HCEC 1CT (cell line): ENCODE measurements around the gene TIE1.
"Not testable (repeated sequence)": the region's sequence is repeated elsewhere in the genome, so short reads cannot be mapped to it uniquely, and the experiment has no call there.

Source experiments
- DNase-seq: peaks from one replicate; pipeline ENCODE4 v3.0.0-alpha.2; 2017

The TIE1 gene

GRCh38 chr1:43363935-43364525, 63.2 kb downstream of the TIE1 start:
- no peak for DNase-seq

DNA sequence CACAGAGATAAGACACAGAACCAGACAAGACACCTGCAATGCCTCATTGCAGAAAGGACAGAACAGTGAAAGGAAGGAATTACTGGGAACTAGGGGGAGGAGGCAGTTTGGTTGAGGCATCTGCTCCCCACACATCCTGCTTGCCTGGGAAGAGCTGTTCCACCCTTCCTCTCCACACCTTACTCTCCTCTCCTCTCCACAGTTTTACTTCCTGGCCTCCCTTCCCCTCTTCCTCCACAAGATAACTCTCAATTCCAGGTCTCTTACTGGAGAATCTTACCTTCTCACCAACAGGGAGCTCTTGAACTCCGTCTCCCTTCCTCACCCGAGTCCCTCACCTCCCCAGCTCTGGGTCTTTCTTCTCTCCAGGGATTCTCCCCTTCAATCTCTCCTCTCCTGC, 64.9 kb downstream of the TIE1 start:
- no peak for DNase-seq

DNA sequence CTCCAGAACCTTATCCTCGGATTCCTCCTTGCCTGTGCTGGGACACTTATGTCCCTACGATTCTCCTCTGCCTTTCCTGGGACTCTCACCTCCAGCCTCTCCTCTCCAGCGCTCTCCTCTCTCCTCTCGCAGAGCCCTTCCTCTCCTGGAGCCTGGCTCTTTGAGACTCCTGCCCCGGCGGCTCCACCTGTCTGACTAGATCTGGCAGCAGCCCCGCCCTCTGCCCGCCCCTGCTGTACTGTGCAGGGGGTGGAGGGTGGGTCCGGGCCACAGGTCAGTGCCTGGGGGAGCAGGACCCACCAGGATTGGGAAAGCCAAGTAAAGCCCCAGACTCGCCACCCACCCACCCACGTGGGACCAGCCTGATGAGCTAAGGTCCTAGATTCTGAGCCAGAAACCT, 65.4 kb downstream of the TIE1 start:
- no peak for DNase-seq

- no peak for DNase-seq
These were observed 65.8 kb downstream of the TIE1 start for GRCh38 chr1:43366601-43367025.

- peak; percentile 14 for DNase-seq
These were observed 66.5 kb downstream of the TIE1 start for GRCh38 chr1:43367026-43367903.

GRCh38 chr1:43367904-43368645, 67.3 kb downstream of the TIE1 start, which contains the start of gene ELOVL1:
ELOVL1 (minus strand) TSS chr1:43368011; CDS start chr1:43365609, 2,402 bp downstream.
- peak; percentile 86 for DNase-seq

GRCh38 chr1:43368646-43369020, 67.9 kb downstream of the TIE1 start:
- no peak for DNase-seq

DNA sequence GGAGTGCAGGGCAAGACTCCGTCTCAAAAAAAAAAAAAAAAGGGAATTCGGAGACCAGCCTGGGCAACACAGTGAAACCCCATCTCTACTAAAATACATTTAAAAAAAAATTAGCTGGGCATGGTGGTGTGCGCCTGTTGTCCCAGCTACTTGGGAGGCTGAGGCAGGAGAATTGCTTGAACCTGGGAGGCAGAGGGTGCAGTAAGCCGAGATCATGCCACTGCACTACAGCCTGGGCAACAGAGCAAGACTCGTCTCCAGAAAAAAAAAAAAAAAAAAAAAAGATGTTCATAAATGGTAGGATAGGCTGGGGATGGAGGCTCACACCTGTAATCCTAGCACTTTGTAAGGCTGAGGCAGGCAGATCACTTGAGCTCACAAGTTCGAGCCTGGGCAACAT, 69.0 kb downstream of the TIE1 start:
- not testable (repeated sequence) for DNase-seq

- no peak for DNase-seq
These were observed 69.8 kb downstream of the TIE1 start for GRCh38 chr1:43370564-43370963.

DNA sequence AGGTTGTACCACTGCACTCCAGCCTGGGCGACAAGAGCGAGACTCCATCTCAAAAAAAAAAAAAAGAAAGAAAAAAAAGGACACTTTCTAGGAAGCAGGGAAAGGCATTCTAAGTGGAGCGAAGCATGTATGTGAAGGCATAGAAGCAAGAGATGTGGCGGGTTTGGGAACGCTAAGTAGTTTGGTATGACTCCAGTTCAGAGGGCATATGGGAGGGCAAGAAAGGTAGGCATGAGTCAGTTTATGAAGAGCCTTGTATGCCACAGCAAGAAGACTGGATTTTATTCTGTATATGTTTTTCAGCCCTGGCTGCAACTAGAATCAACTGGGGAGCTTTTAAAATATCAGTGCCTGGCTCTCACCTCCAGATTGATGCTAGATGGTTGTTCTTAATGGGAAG, 71.4 kb downstream of the TIE1 start:
- peak; percentile 46 for DNase-seq
